HepG2 (cell line): ENCODE data around the gene PSORS1C2. TPM values are rescaled to one million over a fixed set of nuclear protein-coding genes. Genes with fewer than 3 reads are reported as not detected.

ENCODE experiments used
- CEBPB ChIP-seq: IDR thresholded peaks from 2 replicates; pipeline ENCODE4 v1.6.1; 2011; ENCODE audit warnings: low read depth, low read length, improper control_type of control experiment, borderline replicate concordance
- FOXA1 ChIP-seq, 2 experiments: fragments of 450-650 bp in 1 of 2; sonication (generic) in 1 of 2; formaldehyde crosslinking in 1 of 2; IDR thresholded peaks; 2 replicates each; pipeline versions ENCODE4 v1.4.0 to v1.6.1; 2016 to 2020; ENCODE audit warnings: missing genetic modification reagents in 1 of 2
- ZBTB38 ChIP-seq: sonication (generic); formaldehyde crosslinking; IDR thresholded peaks from 2 replicates; pipeline ENCODE4 v1.5.1; 2020; ENCODE audit warnings: mild to moderate bottlenecking, missing genetic modification reagents
- ZNF891 ChIP-seq: sonication (generic); formaldehyde crosslinking; IDR thresholded peaks from 2 replicates; pipeline ENCODE4 v1.5.0; 2020; ENCODE audit warnings: mild to moderate bottlenecking, missing genetic modification reagents
- polyA plus RNA-seq, 8 experiments: library from polyadenylated mRNA; depleted of rRNA in 3 of 8; stranded (reverse) in 7 of 8; unstranded in 1 of 8; fragments of >200 nt; fragmentation: Illumina TruSeq in 4 of 8; extraction: Trizol in 4 of 8; gene quantifications; 2 replicates each; pipeline versions ENCODE4 v1.2.1 to v1.2.3, GENCODE V29; 2011 to 2016; ENCODE audit warnings: low read depth in 4 of 8, missing spikeins in 1 of 8, mixed read lengths in 1 of 8; ENCODE audit not compliant: insufficient read depth in 1 of 8
- total RNA-seq, 5 experiments: library from RNA; depleted of rRNA; stranded (reverse); fragments of >200 nt; fragmentation: Illumina TruSeq; extraction: Trizol; gene quantifications; 2 replicates each; pipeline ENCODE4 v1.2.3, GENCODE V29; 2016; ENCODE audit warnings: low read depth in 1 of 5
- TF ChIP-seq, protein P1 (sequence below): sonication (generic); formaldehyde crosslinking; IDR thresholded peaks from 2 replicates; pipeline ENCODE4 v1.8.0; 2023; ENCODE audit warnings: mild to moderate bottlenecking, missing genetic modification reagents
- TF ChIP-seq, protein P2 (sequence below): sonication (generic); formaldehyde crosslinking; IDR thresholded peaks from 2 replicates; pipeline ENCODE4 v1.5.1; 2020; ENCODE audit warnings: missing genetic modification reagents, mild to moderate bottlenecking, borderline replicate concordance
- TF ChIP-seq, protein P3 (sequence below): sonication (generic); formaldehyde crosslinking; IDR thresholded peaks from 2 replicates; pipeline ENCODE4 v1.8.1; 2023; ENCODE audit warnings: missing genetic modification reagents, mild to moderate bottlenecking, borderline replicate concordance
- TF ChIP-seq, protein P4 (sequence below): IDR thresholded peaks from 2 replicates; pipeline ENCODE4 v1.6.1; 2016; ENCODE audit warnings: low read depth, control low read depth
- TF ChIP-seq, protein P5 (sequence below): sonication (generic); formaldehyde crosslinking; IDR thresholded peaks from 2 replicates; pipeline ENCODE4 v1.4.0; 2020; ENCODE audit warnings: mild to moderate bottlenecking, missing genetic modification reagents
- TF ChIP-seq, protein P6 (sequence below): sonication (generic); formaldehyde crosslinking; IDR thresholded peaks from 2 replicates; pipeline ENCODE4 v1.4.0; 2020; ENCODE audit warnings: missing genetic modification reagents, borderline replicate concordance
- TF ChIP-seq, protein P7 (sequence below): sonication (generic); formaldehyde crosslinking; IDR thresholded peaks from 2 replicates; pipeline ENCODE4 v1.5.0; 2020; ENCODE audit warnings: missing genetic modification reagents, mild to moderate bottlenecking, borderline replicate concordance
- TF ChIP-seq, protein P8 (sequence below): sonication (generic); formaldehyde crosslinking; IDR thresholded peaks from 2 replicates; pipeline ENCODE4 v1.5.1; 2020; ENCODE audit warnings: mild to moderate bottlenecking, missing genetic modification reagents, moderate library complexity

Gene PSORS1C2
- total and polyA plus RNA-seq, 2 of the 13 experiments (the other 11 are each of a cell fraction or from before 2014, with no cell fraction given), result not detected

DNA sequence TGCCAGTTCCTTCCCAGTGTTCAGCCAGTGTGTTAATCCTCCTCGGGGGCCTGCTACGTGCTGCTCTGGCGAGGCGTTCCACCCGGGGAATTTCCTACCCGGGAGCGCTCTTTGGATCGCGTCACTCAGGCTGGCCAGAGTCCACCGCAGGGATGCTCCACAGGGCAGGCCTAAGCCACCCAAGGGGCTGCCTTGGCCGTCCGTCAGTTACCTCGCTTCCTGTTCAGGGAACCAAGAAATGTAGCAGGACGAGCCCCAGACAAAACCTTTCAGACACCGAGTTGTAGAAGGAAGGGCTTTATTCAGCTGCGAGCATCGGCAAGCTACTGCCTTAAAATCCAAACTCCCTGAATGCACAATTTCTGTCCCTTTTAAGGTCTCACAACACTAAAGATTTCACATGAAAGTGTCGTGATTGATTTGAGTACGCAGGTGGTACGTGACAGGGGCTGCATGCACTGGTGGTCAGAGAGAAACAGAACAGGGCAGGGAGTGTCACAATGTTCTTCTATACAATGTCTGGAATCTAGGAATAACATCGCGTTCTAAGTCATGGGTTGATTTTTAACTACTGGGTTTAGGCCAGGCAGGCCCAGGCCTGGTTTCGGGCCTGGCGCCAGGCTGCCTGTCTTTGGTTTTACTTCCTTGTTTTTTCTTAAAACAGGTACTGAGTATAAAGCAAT is 47.3 kb upstream of the PSORS1C2 start (continued):
- no peak for TF ChIP-seq CEBPB
- TF ChIP-seq, protein P1, sequence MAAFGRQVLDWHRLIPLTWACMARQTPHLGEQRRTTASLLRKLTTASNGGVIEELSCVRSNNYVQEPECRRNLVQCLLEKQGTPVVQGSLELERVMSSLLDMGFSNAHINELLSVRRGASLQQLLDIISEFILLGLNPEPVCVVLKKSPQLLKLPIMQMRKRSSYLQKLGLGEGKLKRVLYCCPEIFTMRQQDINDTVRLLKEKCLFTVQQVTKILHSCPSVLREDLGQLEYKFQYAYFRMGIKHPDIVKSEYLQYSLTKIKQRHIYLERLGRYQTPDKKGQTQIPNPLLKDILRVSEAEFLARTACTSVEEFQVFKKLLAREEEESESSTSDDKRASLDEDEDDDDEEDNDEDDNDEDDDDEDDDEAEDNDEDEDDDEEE, result peak; percentile 28; the same call in 1 of the 2 replicates
- TF ChIP-seq, protein P2, sequence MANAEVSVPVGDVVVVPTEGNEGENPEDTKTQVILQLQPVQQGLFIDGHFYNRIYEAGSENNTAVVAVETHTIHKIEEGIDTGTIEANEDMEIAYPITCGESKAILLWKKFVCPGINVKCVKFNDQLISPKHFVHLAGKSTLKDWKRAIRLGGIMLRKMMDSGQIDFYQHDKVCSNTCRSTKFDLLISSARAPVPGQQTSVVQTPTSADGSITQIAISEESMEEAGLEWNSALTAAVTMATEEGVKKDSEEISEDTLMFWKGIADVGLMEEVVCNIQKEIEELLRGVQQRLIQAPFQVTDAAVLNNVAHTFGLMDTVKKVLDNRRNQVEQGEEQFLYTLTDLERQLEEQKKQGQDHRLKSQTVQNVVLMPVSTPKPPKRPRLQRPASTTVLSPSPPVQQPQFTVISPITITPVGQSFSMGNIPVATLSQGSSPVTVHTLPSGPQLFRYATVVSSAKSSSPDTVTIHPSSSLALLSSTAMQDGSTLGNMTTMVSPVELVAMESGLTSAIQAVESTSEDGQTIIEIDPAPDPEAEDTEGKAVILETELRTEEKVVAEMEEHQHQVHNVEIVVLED (CRISPR knock-in tag), result 0 out of 2 replicates have a peak, but pooled peaks have one; percentile 47
- TF ChIP-seq, protein P3, sequence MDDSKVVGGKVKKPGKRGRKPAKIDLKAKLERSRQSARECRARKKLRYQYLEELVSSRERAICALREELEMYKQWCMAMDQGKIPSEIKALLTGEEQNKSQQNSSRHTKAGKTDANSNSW, result no peak; the same call in 1 of the 2 replicates
- TF ChIP-seq, protein P4, sequence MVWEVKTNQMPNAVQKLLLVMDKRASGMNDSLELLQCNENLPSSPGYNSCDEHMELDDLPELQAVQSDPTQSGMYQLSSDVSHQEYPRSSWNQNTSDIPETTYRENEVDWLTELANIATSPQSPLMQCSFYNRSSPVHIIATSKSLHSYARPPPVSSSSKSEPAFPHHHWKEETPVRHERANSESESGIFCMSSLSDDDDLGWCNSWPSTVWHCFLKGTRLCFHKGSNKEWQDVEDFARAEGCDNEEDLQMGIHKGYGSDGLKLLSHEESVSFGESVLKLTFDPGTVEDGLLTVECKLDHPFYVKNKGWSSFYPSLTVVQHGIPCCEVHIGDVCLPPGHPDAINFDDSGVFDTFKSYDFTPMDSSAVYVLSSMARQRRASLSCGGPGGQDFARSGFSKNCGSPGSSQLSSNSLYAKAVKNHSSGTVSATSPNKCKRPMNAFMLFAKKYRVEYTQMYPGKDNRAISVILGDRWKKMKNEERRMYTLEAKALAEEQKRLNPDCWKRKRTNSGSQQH, result no peak
- peak; percentile 86; the same call in 1 of the 2 replicates for TF ChIP-seq ZNF891
- TF ChIP-seq, protein P5, sequence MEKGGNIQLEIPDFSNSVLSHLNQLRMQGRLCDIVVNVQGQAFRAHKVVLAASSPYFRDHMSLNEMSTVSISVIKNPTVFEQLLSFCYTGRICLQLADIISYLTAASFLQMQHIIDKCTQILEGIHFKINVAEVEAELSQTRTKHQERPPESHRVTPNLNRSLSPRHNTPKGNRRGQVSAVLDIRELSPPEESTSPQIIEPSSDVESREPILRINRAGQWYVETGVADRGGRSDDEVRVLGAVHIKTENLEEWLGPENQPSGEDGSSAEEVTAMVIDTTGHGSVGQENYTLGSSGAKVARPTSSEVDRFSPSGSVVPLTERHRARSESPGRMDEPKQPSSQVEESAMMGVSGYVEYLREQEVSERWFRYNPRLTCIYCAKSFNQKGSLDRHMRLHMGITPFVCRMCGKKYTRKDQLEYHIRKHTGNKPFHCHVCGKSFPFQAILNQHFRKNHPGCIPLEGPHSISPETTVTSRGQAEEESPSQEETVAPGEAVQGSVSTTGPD (CRISPR knock-in tag), result no peak
- TF ChIP-seq, protein P6, sequence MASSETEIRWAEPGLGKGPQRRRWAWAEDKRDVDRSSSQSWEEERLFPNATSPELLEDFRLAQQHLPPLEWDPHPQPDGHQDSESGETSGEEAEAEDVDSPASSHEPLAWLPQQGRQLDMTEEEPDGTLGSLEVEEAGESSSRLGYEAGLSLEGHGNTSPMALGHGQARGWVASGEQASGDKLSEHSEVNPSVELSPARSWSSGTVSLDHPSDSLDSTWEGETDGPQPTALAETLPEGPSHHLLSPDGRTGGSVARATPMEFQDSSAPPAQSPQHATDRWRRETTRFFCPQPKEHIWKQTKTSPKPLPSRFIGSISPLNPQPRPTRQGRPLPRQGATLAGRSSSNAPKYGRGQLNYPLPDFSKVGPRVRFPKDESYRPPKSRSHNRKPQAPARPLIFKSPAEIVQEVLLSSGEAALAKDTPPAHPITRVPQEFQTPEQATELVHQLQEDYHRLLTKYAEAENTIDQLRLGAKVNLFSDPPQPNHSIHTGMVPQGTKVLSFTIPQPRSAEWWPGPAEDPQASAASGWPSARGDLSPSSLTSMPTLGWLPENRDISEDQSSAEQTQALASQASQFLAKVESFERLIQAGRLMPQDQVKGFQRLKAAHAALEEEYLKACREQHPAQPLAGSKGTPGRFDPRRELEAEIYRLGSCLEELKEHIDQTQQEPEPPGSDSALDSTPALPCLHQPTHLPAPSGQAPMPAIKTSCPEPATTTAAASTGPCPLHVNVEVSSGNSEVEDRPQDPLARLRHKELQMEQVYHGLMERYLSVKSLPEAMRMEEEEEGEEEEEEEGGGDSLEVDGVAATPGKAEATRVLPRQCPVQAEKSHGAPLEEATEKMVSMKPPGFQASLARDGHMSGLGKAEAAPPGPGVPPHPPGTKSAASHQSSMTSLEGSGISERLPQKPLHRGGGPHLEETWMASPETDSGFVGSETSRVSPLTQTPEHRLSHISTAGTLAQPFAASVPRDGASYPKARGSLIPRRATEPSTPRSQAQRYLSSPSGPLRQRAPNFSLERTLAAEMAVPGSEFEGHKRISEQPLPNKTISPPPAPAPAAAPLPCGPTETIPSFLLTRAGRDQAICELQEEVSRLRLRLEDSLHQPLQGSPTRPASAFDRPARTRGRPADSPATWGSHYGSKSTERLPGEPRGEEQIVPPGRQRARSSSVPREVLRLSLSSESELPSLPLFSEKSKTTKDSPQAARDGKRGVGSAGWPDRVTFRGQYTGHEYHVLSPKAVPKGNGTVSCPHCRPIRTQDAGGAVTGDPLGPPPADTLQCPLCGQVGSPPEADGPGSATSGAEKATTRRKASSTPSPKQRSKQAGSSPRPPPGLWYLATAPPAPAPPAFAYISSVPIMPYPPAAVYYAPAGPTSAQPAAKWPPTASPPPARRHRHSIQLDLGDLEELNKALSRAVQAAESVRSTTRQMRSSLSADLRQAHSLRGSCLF, result no peak
- TF ChIP-seq, protein P7, sequence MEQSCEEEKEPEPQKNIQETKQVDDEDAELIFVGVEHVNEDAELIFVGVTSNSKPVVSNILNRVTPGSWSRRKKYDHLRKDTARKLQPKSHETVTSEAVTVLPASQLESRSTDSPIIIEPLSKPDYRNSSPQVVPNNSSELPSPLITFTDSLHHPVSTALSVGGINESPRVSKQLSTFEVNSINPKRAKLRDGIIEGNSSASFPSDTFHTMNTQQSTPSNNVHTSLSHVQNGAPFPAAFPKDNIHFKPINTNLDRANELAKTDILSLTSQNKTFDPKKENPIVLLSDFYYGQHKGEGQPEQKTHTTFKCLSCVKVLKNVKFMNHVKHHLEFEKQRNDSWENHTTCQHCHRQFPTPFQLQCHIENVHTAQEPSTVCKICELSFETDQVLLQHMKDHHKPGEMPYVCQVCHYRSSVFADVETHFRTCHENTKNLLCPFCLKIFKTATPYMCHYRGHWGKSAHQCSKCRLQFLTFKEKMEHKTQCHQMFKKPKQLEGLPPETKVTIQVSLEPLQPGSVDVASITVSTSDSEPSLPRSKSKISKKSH (CRISPR knock-in tag), result peak; percentile 73; the same call in 1 of the 2 replicates
- TF ChIP-seq, protein P8, sequence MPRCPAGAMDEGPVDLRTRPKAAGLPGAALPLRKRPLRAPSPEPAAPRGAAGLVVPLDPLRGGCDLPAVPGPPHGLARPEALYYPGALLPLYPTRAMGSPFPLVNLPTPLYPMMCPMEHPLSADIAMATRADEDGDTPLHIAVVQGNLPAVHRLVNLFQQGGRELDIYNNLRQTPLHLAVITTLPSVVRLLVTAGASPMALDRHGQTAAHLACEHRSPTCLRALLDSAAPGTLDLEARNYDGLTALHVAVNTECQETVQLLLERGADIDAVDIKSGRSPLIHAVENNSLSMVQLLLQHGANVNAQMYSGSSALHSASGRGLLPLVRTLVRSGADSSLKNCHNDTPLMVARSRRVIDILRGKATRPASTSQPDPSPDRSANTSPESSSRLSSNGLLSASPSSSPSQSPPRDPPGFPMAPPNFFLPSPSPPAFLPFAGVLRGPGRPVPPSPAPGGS (CRISPR knock-in tag), result peak; percentile 72; the same call in 1 of the 2 replicates
- no peak for TF ChIP-seq FOXA1 (IDR thresholded peaks at IDR 0.05)
- no peak for TF ChIP-seq FOXA1 (CRISPR knock-in tag; IDR thresholded peaks at IDR 0.05)
- peak; percentile 88 for TF ChIP-seq ZBTB38
